ENCODE data around the gene RFT1. TPM values are rescaled to one million over a fixed set of nuclear protein-coding genes. Genes with fewer than 3 reads are reported as not detected.

RFT1 gene
- total and polyA plus RNA-seq, 2 experiments from 2014 or later, result 11.3 to 13.3 TPM

DNA sequence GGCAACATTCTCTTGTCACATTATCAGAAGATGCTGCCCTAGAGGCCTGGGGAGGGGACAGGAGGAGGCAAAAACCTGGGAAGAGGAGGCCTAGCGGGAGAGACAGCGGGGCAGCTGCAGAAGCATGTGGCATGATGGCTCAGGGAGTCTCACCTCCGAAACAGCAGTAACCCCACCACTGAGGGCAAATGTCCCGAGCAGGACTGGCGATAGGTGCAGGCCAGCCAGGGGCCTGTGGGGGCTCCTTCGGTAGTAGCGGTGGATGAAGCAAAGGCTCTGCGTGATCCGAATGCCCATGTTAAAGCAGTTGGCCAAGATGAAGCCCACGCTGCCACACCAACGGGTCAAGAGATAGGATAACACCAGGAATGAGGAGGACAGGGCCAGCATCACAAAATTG lies 38.0 kb downstream of the RFT1 start:
- H3F3A ChIP-seq (replicated peaks; ENCODE audit: low read depth), result 0 out of 2 replicates have a peak, but pooled peaks cover 4% of the 10 kb centered on the region
- Mint-ChIP-seq H3K27me3 (ENCODE audit: insufficient read depth, low read depth, poor library complexity) (peaks cover 4% of the 10 kb centered on the region), H3K4me1 (0 out of 3 replicates have a peak, but pooled peaks cover 2% of the 10 kb centered on the region), H3K9me3 (no peaks in the 10 kb centered on the region), H3K4me3 (no peak overlapping the region), H3K27ac (no peak overlapping the region), H3K36me3 (ENCODE audit: low read depth) (no peaks in the 10 kb centered on the region)
- no peaks in the 10 kb centered on the region for H3K79me2 ChIP-seq (replicated peaks; ENCODE audit: insufficient read depth)
- H4K20me1 ChIP-seq (replicated peaks; ENCODE audit: insufficient read depth), result no peaks in the 10 kb centered on the region; the same call in 1 of the 2 replicates
- no peak overlapping the region for H3K27ac ChIP-seq (ENCODE audit: low read depth)
- DNase-seq (ENCODE audit: low spot score) (no peak), ATAC-seq (no peak)
- no peak overlapping the region for H3K4me3 ChIP-seq
- H3K9me2 ChIP-seq (ENCODE audit: insufficient read depth), result no peaks in the 10 kb centered on the region
- TF ChIP-seq JUNB (IDR thresholded peaks at IDR 0.05; ENCODE audit: unreplicated experiment) (no peak), ZNF114 (CRISPR knock-in tag; IDR thresholded peaks at IDR 0.05) (no peak), POLR2AphosphoS5 (IDR thresholded peaks at IDR 0.05; ENCODE audit: low read depth) (no peak), ZNF331 (CRISPR knock-in tag; IDR thresholded peaks at IDR 0.05; ENCODE audit: low read depth) (no peak), NANOG (IDR thresholded peaks at IDR 0.05; ENCODE audit: borderline replicate concordance) (no peak)
- H3K36me3 ChIP-seq (ENCODE audit: insufficient read depth), result no peaks in the 10 kb centered on the region
- no peaks in the 10 kb centered on the region for H3K4me1 ChIP-seq (ENCODE audit: insufficient read depth)
- no peak overlapping the region for H2AFZ ChIP-seq
- no peaks in the 10 kb centered on the region for H3K27me3 ChIP-seq (ENCODE audit: insufficient read depth)
- no peak overlapping the region for H3K4me2 ChIP-seq

- Mint-ChIP-seq H3K36me3 (ENCODE audit: low read depth) (no peaks in the 10 kb centered on the region), H3K4me3 (no peak overlapping the region), H3K27ac (no peak overlapping the region), H3K9me3 (no peaks in the 10 kb centered on the region), H3K4me1 (peaks cover 2% of the 10 kb centered on the region; the same call in 1 of the 3 replicates), H3K27me3 (ENCODE audit: insufficient read depth, low read depth, poor library complexity) (peaks cover 7% of the 10 kb centered on the region)
- ATAC-seq, result no peak
- no peaks in the 10 kb centered on the region for H3K27me3 ChIP-seq (ENCODE audit: insufficient read depth)
- no peaks in the 10 kb centered on the region; the same call in 1 of the 2 replicates for H4K20me1 ChIP-seq (replicated peaks; ENCODE audit: insufficient read depth)
- no peak overlapping the region for H3K4me3 ChIP-seq
- H2AFZ ChIP-seq, result no peak overlapping the region
- 0 out of 2 replicates have a peak, but pooled peaks cover 4% of the 10 kb centered on the region for H3F3A ChIP-seq (replicated peaks; ENCODE audit: low read depth)
- no peak overlapping the region for H3K4me2 ChIP-seq
- H3K36me3 ChIP-seq (ENCODE audit: insufficient read depth), result no peaks in the 10 kb centered on the region
- H3K4me1 ChIP-seq (ENCODE audit: insufficient read depth), result no peaks in the 10 kb centered on the region
- H3K9me2 ChIP-seq (ENCODE audit: insufficient read depth), result no peaks in the 10 kb centered on the region
- no peak for DNase-seq (ENCODE audit: low spot score)
- H3K27ac ChIP-seq (ENCODE audit: low read depth), result no peak overlapping the region
- no peaks in the 10 kb centered on the region for H3K79me2 ChIP-seq (replicated peaks; ENCODE audit: insufficient read depth)
- no peak for TF ChIP-seq POLR2AphosphoS5 (IDR thresholded peaks at IDR 0.05; ENCODE audit: low read depth)
- TF ChIP-seq STAT1 (IDR thresholded peaks at IDR 0.05; ENCODE audit: unreplicated experiment), result no peak
- no peak for TF ChIP-seq ZNF114 (CRISPR knock-in tag; IDR thresholded peaks at IDR 0.05)
- TF ChIP-seq JUNB (IDR thresholded peaks at IDR 0.05; ENCODE audit: unreplicated experiment), result no peak
- TF ChIP-seq EZH2phosphoT487 (IDR thresholded peaks at IDR 0.05; ENCODE audit: unreplicated experiment), result no peak
- TF ChIP-seq NANOG (IDR thresholded peaks at IDR 0.05; ENCODE audit: borderline replicate concordance), result no peak
- no peak for TF ChIP-seq REST (IDR thresholded peaks at IDR 0.05; ENCODE audit: unreplicated experiment)
- TF ChIP-seq CTCF (conservative IDR thresholded peaks at IDR 0.05; ENCODE audit: low read depth in 2 of 2), result no peak
- TF ChIP-seq, protein P1, sequence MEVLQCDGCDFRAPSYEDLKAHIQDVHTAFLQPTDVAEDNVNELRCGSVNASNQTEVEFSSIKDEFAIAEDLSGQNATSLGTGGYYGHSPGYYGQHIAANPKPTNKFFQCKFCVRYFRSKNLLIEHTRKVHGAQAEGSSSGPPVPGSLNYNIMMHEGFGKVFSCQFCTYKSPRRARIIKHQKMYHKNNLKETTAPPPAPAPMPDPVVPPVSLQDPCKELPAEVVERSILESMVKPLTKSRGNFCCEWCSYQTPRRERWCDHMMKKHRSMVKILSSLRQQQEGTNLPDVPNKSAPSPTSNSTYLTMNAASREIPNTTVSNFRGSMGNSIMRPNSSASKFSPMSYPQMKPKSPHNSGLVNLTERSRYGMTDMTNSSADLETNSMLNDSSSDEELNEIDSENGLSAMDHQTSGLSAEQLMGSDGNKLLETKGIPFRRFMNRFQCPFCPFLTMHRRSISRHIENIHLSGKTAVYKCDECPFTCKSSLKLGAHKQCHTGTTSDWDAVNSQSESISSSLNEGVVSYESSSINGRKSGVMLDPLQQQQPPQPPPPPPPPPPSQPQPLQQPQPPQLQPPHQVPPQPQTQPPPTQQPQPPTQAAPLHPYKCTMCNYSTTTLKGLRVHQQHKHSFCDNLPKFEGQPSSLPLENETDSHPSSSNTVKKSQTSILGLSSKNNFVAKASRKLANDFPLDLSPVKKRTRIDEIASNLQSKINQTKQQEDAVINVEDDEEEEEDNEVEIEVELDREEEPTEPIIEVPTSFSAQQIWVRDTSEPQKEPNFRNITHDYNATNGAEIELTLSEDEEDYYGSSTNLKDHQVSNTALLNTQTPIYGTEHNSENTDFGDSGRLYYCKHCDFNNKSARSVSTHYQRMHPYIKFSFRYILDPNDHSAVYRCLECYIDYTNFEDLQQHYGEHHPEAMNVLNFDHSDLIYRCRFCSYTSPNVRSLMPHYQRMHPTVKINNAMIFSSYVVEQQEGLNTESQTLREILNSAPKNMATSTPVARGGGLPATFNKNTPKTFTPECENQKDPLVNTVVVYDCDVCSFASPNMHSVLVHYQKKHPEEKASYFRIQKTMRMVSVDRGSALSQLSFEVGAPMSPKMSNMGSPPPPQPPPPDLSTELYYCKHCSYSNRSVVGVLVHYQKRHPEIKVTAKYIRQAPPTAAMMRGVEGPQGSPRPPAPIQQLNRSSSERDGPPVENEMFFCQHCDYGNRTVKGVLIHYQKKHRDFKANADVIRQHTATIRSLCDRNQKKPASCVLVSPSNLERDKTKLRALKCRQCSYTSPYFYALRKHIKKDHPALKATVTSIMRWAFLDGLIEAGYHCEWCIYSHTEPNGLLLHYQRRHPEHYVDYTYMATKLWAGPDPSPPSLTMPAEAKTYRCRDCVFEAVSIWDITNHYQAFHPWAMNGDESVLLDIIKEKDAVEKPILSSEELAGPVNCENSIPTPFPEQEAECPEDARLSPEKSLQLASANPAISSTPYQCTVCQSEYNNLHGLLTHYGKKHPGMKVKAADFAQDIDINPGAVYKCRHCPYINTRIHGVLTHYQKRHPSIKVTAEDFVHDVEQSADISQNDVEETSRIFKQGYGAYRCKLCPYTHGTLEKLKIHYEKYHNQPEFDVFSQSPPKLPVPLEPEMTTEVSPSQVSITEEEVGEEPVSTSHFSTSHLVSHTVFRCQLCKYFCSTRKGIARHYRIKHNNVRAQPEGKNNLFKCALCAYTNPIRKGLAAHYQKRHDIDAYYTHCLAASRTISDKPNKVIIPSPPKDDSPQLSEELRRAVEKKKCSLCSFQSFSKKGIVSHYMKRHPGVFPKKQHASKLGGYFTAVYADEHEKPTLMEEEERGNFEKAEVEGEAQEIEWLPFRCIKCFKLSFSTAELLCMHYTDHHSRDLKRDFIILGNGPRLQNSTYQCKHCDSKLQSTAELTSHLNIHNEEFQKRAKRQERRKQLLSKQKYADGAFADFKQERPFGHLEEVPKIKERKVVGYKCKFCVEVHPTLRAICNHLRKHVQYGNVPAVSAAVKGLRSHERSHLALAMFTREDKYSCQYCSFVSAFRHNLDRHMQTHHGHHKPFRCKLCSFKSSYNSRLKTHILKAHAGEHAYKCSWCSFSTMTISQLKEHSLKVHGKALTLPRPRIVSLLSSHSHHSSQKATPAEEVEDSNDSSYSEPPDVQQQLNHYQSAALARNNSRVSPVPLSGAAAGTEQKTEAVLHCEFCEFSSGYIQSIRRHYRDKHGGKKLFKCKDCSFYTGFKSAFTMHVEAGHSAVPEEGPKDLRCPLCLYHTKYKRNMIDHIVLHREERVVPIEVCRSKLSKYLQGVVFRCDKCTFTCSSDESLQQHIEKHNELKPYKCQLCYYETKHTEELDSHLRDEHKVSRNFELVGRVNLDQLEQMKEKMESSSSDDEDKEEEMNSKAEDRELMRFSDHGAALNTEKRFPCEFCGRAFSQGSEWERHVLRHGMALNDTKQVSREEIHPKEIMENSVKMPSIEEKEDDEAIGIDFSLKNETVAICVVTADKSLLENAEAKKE (CRISPR knock-in tag; IDR thresholded peaks at IDR 0.05), result no peak
- TF ChIP-seq ZNF331 (CRISPR knock-in tag; IDR thresholded peaks at IDR 0.05; ENCODE audit: low read depth), result no peak
Observed at GRCh38 chr3:53091011-53091410, 39.2 kb downstream of the RFT1 start.
